Trophoblast cell (in vitro differentiated cells and primary cell): ENCODE results near the gene CDKN2C.
"Not testable (repeated sequence)": the region's sequence is repeated elsewhere in the genome, so short reads cannot be mapped to it uniquely, and the experiment has no call there.

Experiments used
- DNase-seq, 2 donors: peaks; one replicate each; pipeline ENCODE4 v3.0.0-alpha.2; 2016
- H2AFZ ChIP-seq: 2 replicates; pipeline ENCODE4 v1.6.1; 2013; ENCODE audit warnings: low read length, moderate library complexity, mild to moderate bottlenecking; ENCODE audit not compliant: insufficient read depth, poor library complexity
- H2AK5ac ChIP-seq: 2 replicates; pipeline ENCODE4 v1.6.1; 2013; ENCODE audit warnings: mild to moderate bottlenecking, low read length
- H2BK120ac ChIP-seq: 2 replicates; pipeline ENCODE4 v1.6.1; 2013; ENCODE audit warnings: low read length, mild to moderate bottlenecking, moderate library complexity; ENCODE audit not compliant: insufficient read depth, poor library complexity
- H2BK12ac ChIP-seq: 2 replicates; pipeline ENCODE4 v1.6.1; 2013; ENCODE audit warnings: mild to moderate bottlenecking, low read length, moderate library complexity
- H2BK5ac ChIP-seq: 2 replicates; pipeline ENCODE4 v1.6.1; 2013; ENCODE audit warnings: low read length, low read depth, moderate library complexity, mild to moderate bottlenecking; ENCODE audit not compliant: poor library complexity
- H3K14ac ChIP-seq: 2 replicates; pipeline ENCODE4 v1.6.1; 2013; ENCODE audit warnings: mild to moderate bottlenecking, low read length
- H3K18ac ChIP-seq: 2 replicates; pipeline ENCODE4 v1.6.1; 2013; ENCODE audit warnings: mild to moderate bottlenecking, low read length
- H3K23ac ChIP-seq: 2 replicates; pipeline ENCODE4 v1.6.1; 2013; ENCODE audit warnings: low read length
- H3K27ac ChIP-seq: 2 replicates; pipeline ENCODE4 v1.5.1; 2013; ENCODE audit warnings: low read depth, mild to moderate bottlenecking, inconsistent platforms, low read length, moderate library complexity
- H3K27me3 ChIP-seq: 2 replicates; pipeline ENCODE4 v1.6.1; 2013; ENCODE audit warnings: inconsistent platforms, mild to moderate bottlenecking, low read length, moderate library complexity; ENCODE audit not compliant: insufficient read depth
- H3K36me3 ChIP-seq, 2 experiments: 1 replicate in 1 of 2; 2 replicates in 1 of 2; pipeline ENCODE4 v1.6.1; 2013; ENCODE audit warnings: low read length in 2 of 2, mild to moderate bottlenecking in 2 of 2, moderate library complexity in 1 of 2; ENCODE audit not compliant: insufficient read depth in 2 of 2, control insufficient read depth in 1 of 2
- H3K4ac ChIP-seq: 2 replicates; pipeline ENCODE4 v1.6.1; 2013; ENCODE audit warnings: low read depth, mild to moderate bottlenecking, low read length, moderate library complexity
- H3K4me1 ChIP-seq, 2 experiments: 1 replicate in 1 of 2; 2 replicates in 1 of 2; pipeline ENCODE4 v1.6.1; 2013; ENCODE audit warnings: low read length in 2 of 2, mild to moderate bottlenecking in 2 of 2, moderate library complexity in 1 of 2; ENCODE audit not compliant: insufficient read depth in 2 of 2, control insufficient read depth in 1 of 2
- H3K4me2 ChIP-seq: 2 replicates; pipeline ENCODE4 v1.6.1; 2013; ENCODE audit warnings: inconsistent platforms, mild to moderate bottlenecking, low read length, moderate library complexity
- H3K4me3 ChIP-seq: 2 replicates; pipeline ENCODE4 v1.5.1; 2013; ENCODE audit warnings: mild to moderate bottlenecking, low read depth, low read length, inconsistent platforms
- H3K79me1 ChIP-seq: one replicate; pipeline ENCODE4 v1.6.1; 2013; ENCODE audit warnings: low read length
- H3K79me2 ChIP-seq: 2 replicates; pipeline ENCODE4 v1.6.1; 2013; ENCODE audit warnings: low read length, mild to moderate bottlenecking; ENCODE audit not compliant: control insufficient read depth, insufficient read depth, poor library complexity
- H3K9ac ChIP-seq: 2 replicates; pipeline ENCODE4 v1.6.1; 2013; ENCODE audit warnings: mild to moderate bottlenecking, low read length
- H3K9me3 ChIP-seq: 2 replicates; pipeline ENCODE4 v1.6.1; 2013; ENCODE audit warnings: low read depth, mild to moderate bottlenecking, control low read depth, inconsistent platforms, low read length; ENCODE audit not compliant: insufficient read depth
- H4K12ac ChIP-seq: 2 replicates; pipeline ENCODE4 v1.6.1; 2013; ENCODE audit warnings: low read depth, mild to moderate bottlenecking, low read length, moderate library complexity
- H4K8ac ChIP-seq: 2 replicates; pipeline ENCODE4 v1.6.1; 2013; ENCODE audit warnings: low read depth, mild to moderate bottlenecking, low read length, moderate library complexity
- H4K91ac ChIP-seq: one replicate; pipeline ENCODE4 v1.6.1; 2013; ENCODE audit warnings: low read depth, mild to moderate bottlenecking, low read length, moderate library complexity
- WGBS: extraction: QIAGEN DNeasy Blood & Tissue Kit; methylation state at CpG from one replicate; pipeline ENCODE4 v1.1.7; 2013; ENCODE audit warnings: missing lambda C conversion rate; ENCODE audit not compliant: insufficient read length, insufficient coverage; ENCODE audit errors: extremely low coverage; 5-methylcytosine and 5-hydroxymethylcytosine counted together

CDKN2C gene

DNA sequence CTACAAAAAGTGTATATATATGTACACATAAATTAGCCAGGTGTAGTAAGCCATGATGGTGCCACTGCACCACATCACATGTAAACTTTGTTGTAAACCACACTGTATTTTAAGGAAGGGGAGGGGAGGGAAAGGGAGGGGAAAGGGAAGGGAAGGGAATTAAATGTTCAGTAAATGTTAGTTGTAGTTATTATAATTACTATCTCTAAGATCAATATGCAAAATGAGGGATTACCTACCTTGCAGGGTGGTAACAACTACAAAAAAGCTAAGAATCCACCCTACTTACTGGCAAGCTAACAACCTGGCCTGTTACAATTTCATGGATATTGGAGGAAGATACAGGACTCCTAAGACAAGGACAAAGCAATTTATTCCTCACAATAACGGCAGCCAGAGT is 27.7 kb upstream of the CDKN2C start:
- H2AFZ ChIP-seq: no peak overlapping the region
- WGBS: no CpG with 5 or more reads among the region's 1 CpG

DNA sequence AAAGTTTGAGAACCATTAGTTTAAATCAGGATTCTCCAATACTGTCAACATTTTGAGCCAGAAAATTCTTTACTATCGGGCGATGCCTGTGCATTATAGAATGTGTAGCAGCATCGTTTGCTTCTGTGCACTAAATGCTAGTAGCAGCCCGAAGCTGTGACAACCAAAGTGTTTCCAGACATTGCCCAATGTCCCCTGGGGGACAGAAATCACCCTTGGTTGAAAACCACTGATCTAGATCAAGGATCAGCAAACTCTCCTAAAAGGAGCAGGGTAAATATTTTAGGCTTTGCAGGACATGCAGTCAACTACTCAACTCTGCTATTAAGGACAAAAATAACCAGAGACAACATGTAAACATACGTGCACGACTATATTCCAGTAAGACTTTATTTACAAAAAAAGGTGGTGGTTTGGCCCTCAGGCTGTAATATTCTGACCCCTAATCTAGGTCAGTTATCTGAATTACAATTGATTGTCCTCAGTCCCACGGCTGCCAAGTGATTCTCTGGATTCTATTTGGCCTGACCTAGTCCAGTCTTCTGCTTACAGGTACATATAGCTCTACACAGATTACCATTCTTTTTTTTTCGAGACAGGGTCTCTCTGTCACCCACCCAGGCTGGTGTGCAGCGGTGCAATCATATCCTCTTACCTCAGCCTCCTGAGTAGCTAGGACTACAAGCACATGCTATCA is 20.6 kb upstream of the CDKN2C start:
- Histone ChIP-seq H3K4me2 (no peak overlapping the region), H3K27ac (no peak overlapping the region), H3K23ac (no peak overlapping the region), H3K4ac (no peak overlapping the region), H3K9me3 (no peaks in the 10 kb centered on the region), H3K79me1 (no peaks in the 10 kb centered on the region), H4K8ac (no peak overlapping the region), H3K9ac (no peak overlapping the region), H2BK120ac (no peak overlapping the region), H3K4me1 (no peaks in the 10 kb centered on the region), H2AFZ (no peak overlapping the region), H3K4me3 (no peak overlapping the region), H2BK12ac (no peak overlapping the region), H3K14ac (no peak overlapping the region), H4K91ac (no peak overlapping the region), H3K18ac (no peak overlapping the region), H3K79me2 (no peaks in the 10 kb centered on the region), H3K27me3 (no peaks in the 10 kb centered on the region), H2BK5ac (no peak overlapping the region), H2AK5ac (no peak overlapping the region), H3K36me3 (no peaks in the 10 kb centered on the region), H4K12ac (no peak overlapping the region)
- peak in 1 of 2 donors; percentile 10 for DNase-seq
- WGBS: no CpG with 5 or more reads among the region's 9 CpGs

More for the DNA sequence above, 27.7 kb upstream of the CDKN2C start:
- Histone ChIP-seq H4K91ac (no peak overlapping the region), H2BK12ac (no peak overlapping the region), H3K14ac (no peak overlapping the region), H2BK120ac (no peak overlapping the region), H3K23ac (no peak overlapping the region), H2AK5ac (no peak overlapping the region), H3K36me3 (no peaks in the 10 kb centered on the region), H2BK5ac (no peak overlapping the region), H4K12ac (no peak overlapping the region), H3K4me1 (no peaks in the 10 kb centered on the region), H3K4me2 (no peak overlapping the region), H3K4ac (no peak overlapping the region), H3K4me3 (no peak overlapping the region), H3K27me3 (no peaks in the 10 kb centered on the region), H3K27ac (no peak overlapping the region), H3K79me2 (no peaks in the 10 kb centered on the region), H4K8ac (no peak overlapping the region), H3K9ac (no peak overlapping the region), H3K9me3 (no peaks in the 10 kb centered on the region), H3K79me1 (no peaks in the 10 kb centered on the region), H3K18ac (no peak overlapping the region)
- DNase-seq: no peak

DNA sequence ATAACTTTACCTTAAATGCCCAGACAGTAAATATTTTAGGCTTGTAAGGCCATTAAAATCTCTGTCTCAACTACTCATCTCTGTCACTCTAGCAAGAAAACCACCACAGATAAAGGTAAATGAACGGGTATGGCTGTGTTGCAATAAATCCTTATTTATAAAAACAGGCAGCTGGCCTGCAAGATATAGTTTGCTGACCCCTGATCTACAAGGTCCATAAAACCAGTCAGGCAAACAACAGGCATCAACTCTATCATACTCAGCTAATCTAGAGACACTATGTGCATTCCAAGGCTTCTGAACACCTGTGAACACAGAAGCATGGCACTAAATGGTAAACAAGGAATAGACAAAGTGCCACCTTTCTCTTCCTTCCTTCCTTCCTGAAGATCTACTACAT is 19.6 kb upstream of the CDKN2C start:
- Histone ChIP-seq H4K91ac (no peak overlapping the region), H3K4ac (no peak overlapping the region), H2BK120ac (no peak overlapping the region), H4K12ac (no peak overlapping the region), H3K4me2 (no peak overlapping the region), H3K4me3 (no peak overlapping the region), H2AK5ac (no peak overlapping the region), H3K27me3 (no peaks in the 10 kb centered on the region), H3K79me2 (no peaks in the 10 kb centered on the region), H2BK5ac (no peak overlapping the region), H3K9me3 (no peaks in the 10 kb centered on the region), H3K18ac (no peak overlapping the region), H3K79me1 (no peaks in the 10 kb centered on the region), H3K4me1 (no peaks in the 10 kb centered on the region), H3K27ac (no peak overlapping the region), H2BK12ac (no peak overlapping the region), H3K14ac (no peak overlapping the region), H3K36me3 (peaks cover 0 to 3% of the 10 kb centered on the region in 2 experiments), H3K9ac (no peak overlapping the region), H2AFZ (no peak overlapping the region), H3K23ac (no peak overlapping the region), H4K8ac (no peak overlapping the region)
- no peak for DNase-seq
- WGBS: no CpG with 5 or more reads among the region's 1 CpG

DNA sequence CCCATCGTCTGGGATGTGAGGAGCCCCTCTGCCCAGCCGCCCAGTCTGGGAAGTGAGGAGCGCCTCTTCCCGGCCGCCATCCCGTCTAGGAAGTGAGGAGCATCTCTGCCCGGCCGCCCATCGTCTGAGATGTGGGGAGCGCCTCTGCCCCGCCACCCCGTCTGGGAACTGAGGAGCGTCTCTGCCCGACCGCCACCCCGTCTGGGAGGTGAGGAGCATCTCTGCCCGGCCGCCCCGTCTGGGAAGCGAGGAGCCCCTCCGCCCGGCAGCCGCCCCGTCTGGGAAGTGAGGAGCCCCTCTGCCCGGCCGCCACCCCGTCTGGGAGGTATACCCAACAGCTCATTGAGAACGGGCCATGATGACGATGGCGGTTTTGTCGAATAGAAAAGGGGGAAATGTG is 17.5 kb upstream of the CDKN2C start:
- not testable (repeated sequence) for H2BK12ac ChIP-seq, DNase-seq, H3K79me1 ChIP-seq, H4K8ac ChIP-seq, H3K18ac ChIP-seq, H3K4me3 ChIP-seq, H2AFZ ChIP-seq, H3K36me3 ChIP-seq, H2BK5ac ChIP-seq, H3K23ac ChIP-seq, H4K91ac ChIP-seq, H3K4ac ChIP-seq, H2AK5ac ChIP-seq, H4K12ac ChIP-seq, H3K9ac ChIP-seq, H3K27ac ChIP-seq, H3K4me2 ChIP-seq, H3K79me2 ChIP-seq, H2BK120ac ChIP-seq, H3K4me1 ChIP-seq, H3K9me3 ChIP-seq, H3K14ac ChIP-seq, H3K27me3 ChIP-seq
- no CpG with 5 or more reads among the region's 31 CpGs for WGBS
